HG02642 (cell line): ENCODE results near the gene TUBAL3.

ENCODE experiments used
- ATAC-seq: cut with Tn5 transposase; IDR thresholded peaks from one replicate; pipeline ENCODE4 v1.9.1; 2021; ENCODE audit warnings: mild to moderate bottlenecking; ENCODE audit not compliant: unreplicated experiment, poor library complexity

The TUBAL3 gene

DNA sequence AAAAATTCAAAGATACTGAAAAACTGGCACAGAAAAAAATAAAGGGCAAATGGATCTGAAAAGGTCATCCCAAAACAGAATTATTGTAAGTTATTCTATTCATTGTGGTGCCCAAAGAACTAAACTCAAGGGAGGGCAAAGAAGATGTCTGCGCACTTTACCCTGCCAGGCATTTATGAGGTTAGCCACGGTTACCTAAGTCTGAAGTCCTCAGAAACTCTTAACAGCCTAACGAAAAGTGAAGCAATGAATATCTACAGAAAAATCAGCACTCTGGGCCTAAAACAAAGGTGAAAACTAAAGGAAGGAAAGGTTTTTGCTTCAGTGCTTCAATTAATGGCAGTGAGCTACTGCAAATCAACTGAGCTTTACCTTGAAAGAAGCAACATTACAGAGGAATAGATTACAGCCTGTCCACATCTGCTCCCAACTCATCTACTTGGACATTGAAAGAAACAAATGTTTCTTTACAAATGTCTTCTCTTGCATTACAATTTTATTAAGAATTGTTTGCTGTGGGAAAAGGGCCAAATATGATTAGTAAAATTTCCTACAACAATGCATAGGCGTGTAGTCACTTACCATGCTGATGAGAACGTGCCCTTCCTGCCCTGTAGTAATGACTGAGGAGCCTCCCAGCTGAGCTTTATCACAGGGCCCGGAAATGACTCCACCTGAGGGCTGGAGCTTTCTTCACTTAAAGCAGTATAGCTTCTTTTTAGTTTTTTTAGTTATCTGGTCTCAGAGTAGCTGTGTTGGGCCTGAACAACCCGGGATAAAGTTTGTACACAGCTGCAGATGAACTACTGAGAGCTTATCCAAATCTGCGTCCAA, at the start of gene TUBAL3:
Gene TUBAL3 (minus strand): TSS at position 621 of the 834 bp plus-strand sequence. CDS start 36 bp downstream, at position 585.
- ATAC-seq: no peak

DNA sequence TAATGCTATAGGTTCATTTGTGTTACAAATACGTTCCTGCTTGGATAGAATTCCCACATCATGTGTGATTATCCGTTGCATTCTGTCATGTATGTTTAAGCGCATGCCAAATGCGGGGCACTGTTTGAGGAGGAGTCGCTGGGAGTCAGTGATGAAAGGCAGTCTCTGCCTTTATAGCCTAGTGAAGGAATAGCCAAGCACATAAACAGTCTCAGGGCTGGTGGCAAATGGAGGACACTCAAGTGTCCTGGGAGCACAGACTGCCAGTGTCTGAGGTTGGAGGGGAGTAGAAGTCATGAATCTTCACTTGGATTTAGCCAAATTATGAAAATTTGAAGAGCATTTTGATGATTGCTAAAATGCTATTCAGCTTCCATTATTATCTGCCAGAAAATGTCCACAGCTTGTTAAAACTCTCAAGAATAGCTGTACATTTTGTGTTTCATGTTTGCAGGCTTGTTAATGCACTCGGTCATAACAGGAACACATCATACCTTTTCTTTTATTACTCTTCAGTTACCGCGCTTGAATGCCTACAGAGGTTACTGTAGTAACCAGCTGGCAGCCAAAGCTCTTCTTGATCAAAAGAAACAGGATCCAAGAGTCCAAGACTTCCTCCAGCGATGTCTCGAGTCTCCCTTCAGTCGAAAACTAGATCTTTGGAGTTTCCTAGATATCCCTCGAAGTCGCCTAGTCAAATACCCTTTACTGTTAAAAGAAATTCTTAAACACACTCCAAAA, 49.3 kb upstream of the TUBAL3 start:
- no peak for ATAC-seq

DNA sequence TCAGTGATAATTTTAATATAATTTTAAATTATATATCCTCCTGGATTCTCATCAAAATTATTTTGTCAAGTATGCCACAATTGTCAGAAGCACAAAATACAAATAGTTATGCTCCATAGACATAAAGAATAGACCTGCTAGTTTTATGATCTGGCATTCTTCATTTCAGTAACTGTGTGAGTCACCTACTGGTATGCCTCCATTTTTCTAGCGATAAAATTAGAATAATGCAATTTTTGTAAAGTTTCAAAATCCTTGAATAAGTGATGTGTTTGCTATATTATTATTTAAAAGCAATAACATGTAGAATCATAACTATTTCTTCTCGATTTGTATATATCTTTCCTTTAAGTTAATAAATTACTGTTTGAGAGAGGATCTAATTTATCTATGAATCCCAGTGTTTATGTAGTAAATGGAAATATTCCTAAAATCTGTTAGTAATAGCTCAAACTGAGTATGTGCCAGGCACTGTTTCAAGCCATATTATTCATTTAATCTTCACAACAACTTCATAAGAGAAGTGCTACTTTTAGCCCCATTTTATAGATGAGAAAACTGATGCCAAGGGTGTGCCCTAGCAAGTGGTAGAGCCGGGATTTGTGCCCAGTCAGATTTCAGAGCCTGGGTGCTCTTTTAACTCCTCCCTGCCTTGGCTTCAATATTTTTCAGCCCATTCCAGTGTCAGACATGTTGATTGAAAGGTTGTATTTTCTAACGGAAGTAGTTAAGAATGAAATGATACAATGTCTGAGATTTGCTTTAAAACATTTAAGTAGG, 46.2 kb upstream of the TUBAL3 start:
- no peak for ATAC-seq

DNA sequence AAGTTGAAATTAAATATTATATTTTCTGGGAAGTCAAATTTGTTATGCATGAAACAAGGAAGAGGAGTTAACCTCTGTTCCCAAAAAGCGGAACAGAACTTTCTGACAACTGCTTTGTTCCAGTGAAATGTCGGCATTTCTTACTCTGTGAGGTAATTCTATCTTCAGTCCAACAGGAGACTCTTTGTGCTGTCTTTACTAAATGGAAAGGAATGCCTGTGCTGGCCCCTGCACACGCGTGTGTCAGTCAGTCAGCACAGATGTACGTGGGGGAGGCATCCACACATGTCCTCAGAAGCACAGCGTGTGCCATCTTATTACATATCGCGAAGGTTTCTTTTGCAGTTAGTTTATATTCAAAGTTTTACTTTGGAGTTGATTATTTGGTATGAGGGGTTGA, 45.2 kb upstream of the TUBAL3 start:
- ATAC-seq: no peak

DNA sequence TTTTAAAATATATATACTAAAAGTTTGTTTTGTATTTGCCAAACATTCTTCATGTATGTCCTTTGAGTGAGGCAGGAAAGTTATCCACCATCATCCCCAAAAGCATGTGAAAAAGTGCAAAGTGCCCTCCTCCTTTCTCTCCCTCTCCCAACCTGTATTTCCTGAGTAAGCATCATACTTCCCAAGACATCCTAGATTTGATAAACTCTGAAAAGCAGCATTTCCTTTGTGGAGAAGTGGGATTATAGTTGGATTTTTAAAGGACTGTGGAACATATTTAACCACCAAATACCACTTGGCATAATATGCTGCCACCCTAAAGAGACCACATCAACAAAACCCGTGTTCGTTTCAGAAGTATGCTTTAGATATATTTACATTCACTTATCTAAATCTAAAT, 44.6 kb upstream of the TUBAL3 start:
- ATAC-seq: no peak

DNA sequence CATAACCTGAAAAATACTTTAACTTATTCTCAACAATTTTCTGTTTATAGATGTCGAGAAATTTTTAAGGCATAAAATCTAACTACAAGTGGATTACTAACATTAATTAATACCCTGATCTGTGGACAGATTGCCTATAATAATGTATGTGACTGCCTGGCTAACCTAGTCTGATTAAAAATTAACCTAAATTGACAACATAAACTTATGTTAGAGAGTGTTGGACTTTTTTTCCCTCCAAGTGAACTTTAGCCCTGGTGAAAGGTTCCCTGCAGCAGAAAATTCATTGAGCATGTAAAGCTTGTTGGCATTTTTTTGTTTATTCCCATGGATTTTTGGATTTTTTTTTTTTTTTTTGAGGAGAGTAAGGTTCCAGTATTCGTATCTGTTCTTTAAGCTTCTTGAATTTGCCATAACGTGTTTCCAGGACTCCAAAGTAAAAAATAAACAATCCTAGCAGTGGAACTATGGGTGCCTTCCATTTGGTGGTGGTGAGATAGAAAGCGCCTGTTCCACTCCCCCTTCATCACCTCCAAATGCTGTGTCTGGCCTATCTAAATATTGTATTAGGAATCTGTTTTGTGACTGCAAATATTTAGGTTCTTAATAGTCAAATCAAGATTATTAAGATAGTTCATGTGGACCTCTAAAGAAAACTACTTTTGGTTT, 43.8 kb upstream of the TUBAL3 start:
- ATAC-seq: no peak

DNA sequence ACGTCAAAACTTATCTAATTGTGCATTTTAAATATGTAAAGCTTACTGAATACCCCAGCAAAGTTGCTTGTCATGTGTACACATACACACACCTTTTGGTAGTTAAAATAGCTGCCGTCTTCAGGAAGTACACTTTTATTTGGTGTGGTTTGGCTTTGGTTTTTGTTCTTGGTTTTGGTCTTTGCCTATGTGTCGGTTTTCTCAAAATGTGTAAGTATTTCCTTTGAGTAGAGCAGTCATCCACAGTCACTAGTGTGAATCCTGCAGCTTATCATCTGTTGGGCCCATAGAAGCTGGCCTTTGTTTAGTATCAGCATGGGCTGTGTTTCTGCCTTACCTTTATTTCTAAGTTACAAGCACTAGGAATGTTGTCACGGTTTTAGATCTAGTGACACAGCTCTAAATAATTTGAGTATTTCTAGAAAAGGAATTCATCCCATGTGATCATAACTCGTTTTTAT, 43.0 kb upstream of the TUBAL3 start:
- peak; percentile 63 for ATAC-seq

DNA sequence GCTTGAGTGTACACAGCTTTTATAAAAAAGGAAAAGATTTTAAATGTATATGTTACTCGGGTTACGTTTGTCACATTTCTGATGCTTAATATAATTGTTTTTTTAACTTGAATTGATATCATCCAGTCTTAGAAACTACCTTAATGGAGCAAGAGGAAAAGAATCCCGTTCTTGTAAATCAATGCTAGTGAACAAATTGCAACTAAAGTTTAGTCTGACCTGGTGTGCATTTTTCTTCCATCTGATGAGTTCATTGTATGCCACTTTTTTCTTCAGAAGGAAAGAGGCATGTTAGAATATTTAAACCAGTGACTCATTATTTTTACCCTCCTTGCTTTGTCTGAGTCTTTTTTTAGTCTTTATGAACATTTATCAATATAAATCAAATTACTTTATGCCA, 42.4 kb upstream of the TUBAL3 start:
- ATAC-seq: no peak

DNA sequence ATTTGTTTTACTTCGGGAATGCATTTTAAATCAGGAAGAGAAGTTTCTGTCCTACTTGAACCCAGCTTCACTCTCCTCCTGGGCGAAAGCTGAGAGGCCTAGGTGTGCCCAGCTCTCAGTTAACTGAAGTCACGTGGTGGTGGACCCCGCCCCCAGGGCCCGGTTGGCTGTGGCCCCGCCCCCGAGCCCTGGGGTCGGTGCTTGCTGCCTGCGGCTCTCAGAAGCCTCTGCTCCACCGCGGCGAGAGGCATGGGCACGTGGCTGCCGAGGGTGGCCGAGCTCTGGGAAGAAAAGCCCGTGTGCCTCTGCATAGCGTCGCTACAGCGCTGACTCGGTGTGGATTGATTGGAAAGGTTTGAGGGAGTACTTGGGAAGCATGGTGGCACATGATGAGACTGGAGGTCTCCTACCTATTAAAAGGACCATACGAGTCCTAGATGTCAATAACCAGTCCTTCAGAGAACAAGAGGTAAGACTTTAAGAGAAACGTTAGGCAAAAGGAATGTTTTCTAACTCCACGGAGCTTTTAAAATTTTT, 41.8 kb upstream of the TUBAL3 start:
- ATAC-seq: peak; percentile 67

DNA sequence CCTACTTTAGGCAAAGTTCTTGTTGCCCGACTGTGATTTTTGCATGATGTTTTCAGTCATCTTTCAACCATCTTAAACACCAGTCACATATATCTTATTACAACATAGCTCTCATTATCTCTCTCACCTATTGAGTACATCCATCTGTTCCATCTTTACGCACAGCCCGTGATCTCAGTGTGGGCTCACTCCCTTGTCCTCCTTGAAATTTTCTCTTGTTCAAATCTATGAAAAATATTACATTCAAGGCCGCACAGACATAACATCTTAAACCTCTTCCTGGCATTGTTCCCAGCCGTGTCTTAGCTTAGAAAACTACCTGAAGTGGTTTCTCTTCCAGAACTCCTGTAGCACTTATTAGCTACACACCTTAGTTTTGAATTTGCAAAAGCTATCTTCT, 40.4 kb upstream of the TUBAL3 start:
- ATAC-seq: no peak

DNA sequence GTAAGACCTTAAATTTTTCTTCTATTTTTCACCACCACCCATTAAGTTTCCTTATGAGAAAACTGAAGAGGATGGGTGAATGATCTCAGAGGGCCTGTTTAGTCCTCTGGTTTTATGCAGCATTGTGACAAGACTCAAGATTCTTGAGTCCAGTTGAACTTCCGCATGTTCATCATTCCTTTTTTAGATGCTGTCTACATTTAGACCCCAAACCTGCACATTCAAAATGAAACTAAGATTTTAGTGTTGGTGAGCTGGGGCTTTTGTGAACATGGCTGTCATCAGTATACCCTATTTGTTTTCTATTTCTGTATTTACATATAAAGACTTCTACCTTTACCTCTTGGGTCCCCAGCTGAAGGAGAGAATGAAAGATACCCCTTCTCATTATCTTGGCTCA, 38.8 kb upstream of the TUBAL3 start:
- peak; percentile 75 for ATAC-seq

DNA sequence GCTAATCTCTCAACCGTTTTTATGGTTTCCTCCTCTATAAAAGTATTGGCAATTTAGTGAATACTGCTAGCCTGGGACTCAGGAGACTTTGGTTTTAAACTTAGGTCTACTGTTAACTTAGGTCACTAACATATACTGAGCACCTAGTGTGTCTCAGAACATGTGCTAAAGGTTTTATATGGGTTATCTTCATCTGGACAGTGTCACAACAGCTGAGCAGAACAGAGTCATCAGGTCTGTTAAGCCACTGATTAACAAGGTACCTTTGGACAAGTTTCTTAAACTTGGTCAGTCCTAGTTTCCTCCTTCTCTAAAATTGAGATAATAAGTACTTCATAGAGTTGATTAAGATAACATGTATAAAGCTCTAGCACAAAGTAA, 38.4 kb upstream of the TUBAL3 start:
- ATAC-seq: peak; percentile 26

DNA sequence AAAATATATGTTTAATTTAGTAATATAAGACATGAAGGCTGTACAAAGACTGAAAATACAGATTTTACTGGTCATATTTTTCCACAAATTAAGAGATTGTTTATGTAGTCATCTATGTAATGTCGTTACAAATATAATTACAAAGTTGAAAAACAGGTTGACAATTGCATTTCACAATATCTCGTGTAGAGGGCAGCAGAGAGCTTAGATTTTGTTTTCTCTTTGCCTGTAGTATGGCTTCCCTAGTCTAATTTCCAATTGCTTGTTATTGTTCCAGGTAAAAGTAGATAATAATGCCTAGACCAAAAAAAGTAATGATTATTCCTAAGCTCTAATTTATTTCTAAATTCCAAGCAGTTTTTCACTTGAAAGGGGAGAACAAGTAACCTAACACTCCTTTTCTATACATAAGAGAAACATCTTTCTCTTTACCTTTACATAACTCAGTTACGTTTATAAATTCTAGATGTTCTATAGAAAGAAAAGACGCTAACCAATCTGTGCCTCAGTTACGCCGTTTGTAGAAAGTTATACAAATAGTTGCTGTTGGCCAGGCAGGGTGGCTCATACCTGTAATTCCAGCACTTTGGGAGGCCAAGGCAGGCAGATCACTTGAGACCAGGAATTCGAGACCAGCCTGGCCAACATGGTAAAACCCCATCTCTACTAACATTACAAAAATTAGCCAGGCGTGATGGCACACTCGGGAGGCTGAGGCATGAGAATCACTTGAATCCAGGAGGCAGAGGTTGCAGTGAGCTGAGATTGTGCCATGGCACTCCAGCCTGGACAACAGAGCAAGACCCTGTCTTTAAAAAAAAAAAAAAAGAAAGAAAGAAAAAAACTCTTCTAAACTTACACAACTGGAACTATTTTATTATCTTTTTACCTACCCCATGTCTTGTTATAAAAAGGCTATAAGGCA, 37.7 kb upstream of the TUBAL3 start:
- ATAC-seq: no peak

DNA sequence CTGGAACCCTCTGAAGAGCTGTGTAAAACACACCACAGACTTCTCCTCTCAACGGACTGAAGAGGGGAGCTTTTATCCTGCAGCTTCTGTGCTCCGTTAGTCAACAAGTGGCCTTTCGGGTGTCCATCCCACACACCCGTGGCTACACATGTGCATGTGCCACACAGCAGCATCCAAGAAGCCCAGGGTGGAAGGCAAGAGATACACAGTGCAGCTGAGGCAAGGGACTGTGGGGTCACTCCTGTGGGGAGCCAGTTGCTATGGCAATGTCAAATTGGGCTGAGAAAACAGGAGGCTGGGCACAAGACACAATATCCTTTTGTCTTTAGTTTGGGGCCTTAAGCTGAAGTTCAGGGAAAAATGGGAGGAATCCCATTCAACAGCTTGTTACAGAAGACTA, 36.5 kb upstream of the TUBAL3 start:
- ATAC-seq: no peak

DNA sequence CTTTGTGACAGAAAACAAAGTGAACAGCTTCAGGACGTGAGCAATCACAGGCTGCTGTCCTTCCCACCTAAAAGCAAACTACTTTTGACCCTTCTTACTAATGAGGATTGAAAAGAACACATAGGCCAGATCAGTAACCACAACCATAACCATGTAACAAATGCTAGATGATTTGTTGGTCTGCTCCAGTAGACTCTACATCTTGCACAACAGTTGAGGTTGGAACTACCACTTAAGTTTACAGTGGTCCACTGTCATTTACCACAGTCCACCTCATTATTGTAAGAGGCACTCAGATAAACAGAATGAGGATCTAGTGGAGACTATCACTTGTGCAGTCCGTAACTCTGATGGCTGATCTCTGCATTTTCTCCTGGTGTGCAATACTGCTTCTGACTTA, 35.6 kb upstream of the TUBAL3 start:
- no peak for ATAC-seq

DNA sequence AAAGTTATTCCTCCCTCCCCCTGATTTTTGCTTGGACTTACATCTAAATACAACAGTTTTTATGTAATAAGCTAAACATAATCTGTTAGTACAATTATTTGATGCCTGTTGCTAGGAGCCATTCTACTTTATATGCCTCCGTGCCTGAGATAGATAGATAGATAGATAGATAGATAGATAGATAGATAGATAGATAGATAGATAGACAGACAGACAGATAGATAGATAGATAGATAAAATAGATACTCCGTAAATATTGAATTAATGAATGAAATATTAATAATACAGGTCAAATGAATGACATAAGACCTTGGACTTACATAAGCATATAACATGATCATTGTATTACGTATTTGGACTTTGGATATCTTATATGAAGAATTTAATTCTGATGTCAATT, 30.7 kb upstream of the TUBAL3 start:
- ATAC-seq: no peak

DNA sequence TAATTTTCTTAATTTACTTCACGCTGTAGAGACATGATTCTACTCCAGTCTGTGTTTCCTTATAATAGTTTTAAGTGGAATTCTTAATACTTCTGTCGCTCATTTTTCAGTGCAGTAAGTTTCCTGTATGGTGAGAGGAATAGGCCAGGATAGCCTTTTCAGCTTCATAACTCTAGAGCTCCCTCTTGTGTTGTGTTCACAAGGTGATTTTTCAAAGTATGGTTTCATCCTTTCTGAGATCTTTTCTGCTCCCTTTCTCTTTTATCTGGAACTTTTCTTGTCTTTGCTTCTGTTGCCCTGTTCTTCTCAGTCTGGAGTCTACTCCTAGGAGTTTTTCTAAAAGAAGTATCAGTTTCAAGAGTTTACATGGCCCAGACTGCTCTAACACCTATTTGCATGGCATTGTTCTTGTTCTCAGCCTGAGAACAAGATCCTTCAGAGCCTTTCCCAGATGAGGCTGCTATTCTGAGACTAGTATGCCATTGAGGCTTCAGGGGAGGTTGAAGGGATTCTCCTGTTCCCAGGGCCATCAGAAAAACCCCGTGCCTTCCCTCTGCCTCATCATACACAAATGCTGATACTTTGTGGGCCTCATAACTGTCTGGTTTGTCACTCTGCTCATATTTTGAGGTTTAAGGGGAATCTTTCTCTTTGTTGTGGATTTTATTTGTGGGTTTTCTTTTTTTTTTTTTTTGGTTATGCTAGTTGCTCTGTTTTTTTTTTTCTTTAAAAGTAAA, 29.6 kb upstream of the TUBAL3 start:
- no peak for ATAC-seq

DNA sequence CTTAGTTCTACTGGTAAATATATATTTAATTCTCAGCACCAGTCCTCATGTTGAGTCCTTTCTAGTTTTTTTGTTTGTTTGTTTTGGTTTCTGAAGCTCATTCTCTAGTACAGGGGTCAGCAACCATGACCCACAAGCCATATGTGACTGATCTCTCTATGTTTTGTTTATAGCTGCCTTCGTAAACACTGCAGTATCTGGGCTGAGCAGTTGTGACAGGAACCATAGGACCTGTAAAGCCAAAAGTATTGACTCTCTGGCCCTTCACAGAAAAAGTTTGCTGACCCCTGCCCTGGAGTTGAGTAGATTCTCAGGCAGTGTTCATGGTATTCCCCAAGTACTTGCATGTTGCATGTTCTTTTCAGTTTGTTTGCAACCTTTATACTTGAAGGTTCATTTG, 28.6 kb upstream of the TUBAL3 start:
- no peak for ATAC-seq
